IgD-negative memory B cell (primary cell): ENCODE data around the gene PCBP4. TPM values are rescaled to one million over a fixed set of nuclear protein-coding genes. Genes with fewer than 3 reads are reported as not detected.

Experiments used
- H3K27ac Mint-ChIP-seq, 3 donors: one replicate each; pipeline ENCODE4 v1.8.0; 2020 to 2022; ENCODE audit warnings: mild to moderate bottlenecking in 3 of 3, mixed read lengths in 3 of 3, moderate library complexity in 1 of 3
- H3K27me3 Mint-ChIP-seq: one replicate; pipeline ENCODE4 v1.8.0; 2021; ENCODE audit warnings: mixed read lengths
- H3K36me3 Mint-ChIP-seq: one replicate; pipeline ENCODE4 v1.8.0; 2020; ENCODE audit warnings: mild to moderate bottlenecking, mixed read lengths
- H3K4me1 Mint-ChIP-seq, 3 donors: one replicate each; pipeline ENCODE4 v1.8.0; 2020 to 2022; ENCODE audit warnings: mixed read lengths in 3 of 3, mild to moderate bottlenecking in 1 of 3
- H3K4me3 Mint-ChIP-seq, 4 donors: one replicate each; pipeline ENCODE4 v1.8.0; 2020 to 2022; ENCODE audit warnings: mild to moderate bottlenecking in 4 of 4, mixed read lengths in 4 of 4, moderate library complexity in 3 of 4
- H3K9me3 Mint-ChIP-seq, 3 donors: one replicate each; pipeline ENCODE4 v1.8.0; 2020 to 2021; ENCODE audit warnings: mixed read lengths in 3 of 3, mild to moderate bottlenecking in 1 of 3
- polyA plus RNA-seq: library from polyadenylated mRNA; unstranded; fragments of 300-500 nt; fragmentation: Illumina TruSeq; gene quantifications from one replicate; pipeline ENCODE4 v1.2.3, GENCODE V29; 2021

PCBP4 gene
- polyA plus RNA-seq, 1 donor from 2014 or later, result 13.9 TPM

- no peaks in the 10 kb centered on the region for H3K27me3 Mint-ChIP-seq
- no peaks in the 10 kb centered on the region for H3K9me3 Mint-ChIP-seq
- peaks cover 5% of the 10 kb centered on the region for H3K36me3 Mint-ChIP-seq
- no peak overlapping the region for H3K4me3 Mint-ChIP-seq
- peaks cover 4 to 9% (median 6%) of the 10 kb centered on the region in 3 donors for H3K4me1 Mint-ChIP-seq
- H3K27ac Mint-ChIP-seq, result peak overlapping the region in 1 of 3 donors; percentile 42
Measured at GRCh38 chr3:51945926-51946705, 21.1 kb downstream of the PCBP4 start.

DNA sequence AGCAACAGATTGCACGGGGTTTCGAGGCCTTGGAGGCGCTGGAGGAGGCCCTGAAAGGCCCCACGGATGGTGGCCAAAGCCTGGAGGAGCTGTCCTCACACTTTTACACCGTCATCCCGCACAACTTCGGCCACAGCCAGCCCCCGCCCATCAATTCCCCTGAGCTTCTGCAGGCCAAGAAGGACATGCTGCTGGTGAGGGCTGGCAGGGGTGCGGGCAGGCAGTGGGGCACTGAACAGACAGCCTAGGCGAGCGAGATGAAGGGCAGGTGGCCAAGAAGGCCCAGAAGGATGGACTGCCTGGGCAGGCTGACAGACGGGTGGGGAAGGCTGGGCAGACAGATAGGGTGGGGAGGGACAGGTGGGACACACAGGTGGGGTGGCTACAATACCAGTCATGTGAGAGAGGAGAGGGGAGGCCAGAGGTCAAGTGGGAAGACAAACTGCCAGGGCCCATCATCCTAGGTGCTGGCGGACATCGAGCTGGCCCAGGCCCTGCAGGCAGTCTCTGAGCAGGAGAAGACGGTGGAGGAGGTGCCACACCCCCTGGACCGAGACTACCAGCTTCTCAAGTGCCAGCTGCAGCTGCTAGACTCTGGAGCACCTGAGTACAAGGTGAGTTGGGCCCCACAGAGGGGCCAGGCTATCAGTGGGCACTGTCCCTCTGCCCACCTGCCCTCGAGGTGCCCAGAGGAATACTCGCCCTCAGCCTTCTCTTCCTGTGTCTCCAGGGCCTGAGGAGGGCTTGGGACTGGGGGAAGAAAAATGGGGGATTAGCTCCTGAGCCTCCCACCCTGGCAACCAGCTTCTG lies 22.0 kb downstream of the PCBP4 start:
- Mint-ChIP-seq H3K9me3 (no peaks in the 10 kb centered on the region), H3K4me1 (peaks cover 12 to 15% (median 14%) of the 10 kb centered on the region in 3 donors), H3K27me3 (no peaks in the 10 kb centered on the region), H3K27ac (peak overlapping the region in 1 of 3 donors; percentile 42), H3K36me3 (peaks cover 5% of the 10 kb centered on the region), H3K4me3 (no peak overlapping the region)

DNA sequence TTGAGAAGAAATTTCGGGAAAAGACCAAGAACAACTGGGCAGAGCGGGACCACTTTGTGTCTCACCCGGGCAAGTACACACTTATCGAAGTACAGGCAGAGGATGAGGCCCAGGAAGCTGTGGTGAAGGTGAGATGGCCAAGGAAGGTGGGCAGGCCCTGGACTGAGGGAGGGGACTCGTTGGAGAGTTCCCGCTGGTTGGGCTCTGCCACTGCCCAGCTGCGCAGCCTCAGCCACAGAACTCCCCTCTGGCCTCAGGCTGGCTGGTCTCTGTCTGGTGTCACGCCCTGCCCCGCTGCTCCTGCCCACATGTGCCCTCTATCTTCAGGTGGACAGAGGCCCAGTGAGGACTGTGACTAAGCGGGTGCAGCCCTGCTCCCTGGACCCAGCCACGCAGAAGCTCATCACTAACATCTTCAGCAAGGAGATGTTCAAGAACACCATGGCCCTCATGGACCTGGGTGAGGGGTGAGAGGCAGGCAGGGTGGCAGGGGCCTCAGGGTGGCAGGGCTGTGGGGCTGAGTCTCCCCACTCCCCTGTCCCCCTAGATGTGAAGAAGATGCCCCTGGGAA lies 22.7 kb downstream of the PCBP4 start:
- Mint-ChIP-seq H3K27me3 (no peaks in the 10 kb centered on the region), H3K4me1 (peaks cover 15 to 16% (median 15%) of the 10 kb centered on the region in 3 donors), H3K9me3 (no peaks in the 10 kb centered on the region), H3K36me3 (peaks cover 5% of the 10 kb centered on the region), H3K27ac (peak overlapping the region in 1 of 3 donors; percentile 33), H3K4me3 (peak overlapping the region in 2 of 4 donors; percentile 17 to 56)

GRCh38 chr3:51943451-51944391 lies 23.5 kb downstream of the PCBP4 start:
- peak overlapping the region in 1 of 3 donors; percentile 33 for H3K27ac Mint-ChIP-seq
- peaks cover 4% of the 10 kb centered on the region for H3K36me3 Mint-ChIP-seq
- H3K4me3 Mint-ChIP-seq, result peak overlapping the region in 3 of 4 donors; percentile 56 to 97 (median 92)
- peaks cover 15 to 18% (median 18%) of the 10 kb centered on the region in 3 donors for H3K4me1 Mint-ChIP-seq
- H3K27me3 Mint-ChIP-seq, result no peaks in the 10 kb centered on the region
- H3K9me3 Mint-ChIP-seq, result no peaks in the 10 kb centered on the region

DNA sequence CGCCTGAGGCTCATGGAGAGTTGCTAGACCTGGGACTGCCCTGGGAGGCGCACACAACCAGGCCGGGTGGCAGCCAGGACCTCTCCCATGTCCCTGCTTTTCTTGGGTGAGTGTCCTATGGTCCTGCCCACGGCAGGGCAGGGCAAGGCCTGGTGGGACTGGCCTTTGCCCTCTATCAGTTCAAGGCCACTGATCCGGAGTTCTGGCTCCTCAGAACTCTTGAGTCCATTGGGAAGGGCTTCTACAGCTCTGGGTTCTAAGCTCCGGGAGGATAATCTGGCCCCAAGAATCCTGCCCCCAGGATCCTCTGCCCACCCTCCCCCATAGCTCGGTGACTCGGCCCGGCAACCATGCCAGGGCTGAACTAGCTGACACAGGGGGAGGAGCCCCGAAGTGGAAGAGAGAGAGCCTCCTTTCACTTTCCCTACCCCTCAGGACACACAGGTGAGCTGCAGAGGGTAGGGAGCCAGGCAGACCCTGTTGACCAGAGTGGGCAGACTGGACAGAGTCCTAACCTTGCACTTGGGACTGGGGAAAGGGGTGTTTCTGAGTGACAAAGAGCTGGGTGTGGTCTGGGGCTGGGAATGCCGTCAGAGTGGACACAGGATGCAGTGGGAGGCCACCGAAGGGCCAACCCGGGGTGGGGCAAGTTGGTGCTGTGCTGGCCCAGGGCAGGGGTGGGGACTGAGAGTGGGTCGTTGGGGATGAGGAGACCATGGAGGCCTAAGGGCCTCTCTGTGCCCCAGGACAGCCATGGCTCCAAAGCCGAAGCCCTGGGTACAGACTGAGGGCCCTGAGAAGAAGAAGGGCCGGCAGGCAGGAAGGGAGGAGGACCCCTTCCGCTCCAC lies 24.4 kb downstream of the PCBP4 start:
- H3K4me1 Mint-ChIP-seq, result peaks cover 15 to 20% (median 18%) of the 10 kb centered on the region in 3 donors
- H3K27me3 Mint-ChIP-seq, result no peaks in the 10 kb centered on the region
- H3K27ac Mint-ChIP-seq, result peak overlapping the region; percentile 67 to 92 (median 83)
- H3K4me3 Mint-ChIP-seq, result peak overlapping the region; percentile 92 to 97 (median 96)
- no peaks in the 10 kb centered on the region for H3K9me3 Mint-ChIP-seq
- H3K36me3 Mint-ChIP-seq, result peaks cover 2% of the 10 kb centered on the region

DNA sequence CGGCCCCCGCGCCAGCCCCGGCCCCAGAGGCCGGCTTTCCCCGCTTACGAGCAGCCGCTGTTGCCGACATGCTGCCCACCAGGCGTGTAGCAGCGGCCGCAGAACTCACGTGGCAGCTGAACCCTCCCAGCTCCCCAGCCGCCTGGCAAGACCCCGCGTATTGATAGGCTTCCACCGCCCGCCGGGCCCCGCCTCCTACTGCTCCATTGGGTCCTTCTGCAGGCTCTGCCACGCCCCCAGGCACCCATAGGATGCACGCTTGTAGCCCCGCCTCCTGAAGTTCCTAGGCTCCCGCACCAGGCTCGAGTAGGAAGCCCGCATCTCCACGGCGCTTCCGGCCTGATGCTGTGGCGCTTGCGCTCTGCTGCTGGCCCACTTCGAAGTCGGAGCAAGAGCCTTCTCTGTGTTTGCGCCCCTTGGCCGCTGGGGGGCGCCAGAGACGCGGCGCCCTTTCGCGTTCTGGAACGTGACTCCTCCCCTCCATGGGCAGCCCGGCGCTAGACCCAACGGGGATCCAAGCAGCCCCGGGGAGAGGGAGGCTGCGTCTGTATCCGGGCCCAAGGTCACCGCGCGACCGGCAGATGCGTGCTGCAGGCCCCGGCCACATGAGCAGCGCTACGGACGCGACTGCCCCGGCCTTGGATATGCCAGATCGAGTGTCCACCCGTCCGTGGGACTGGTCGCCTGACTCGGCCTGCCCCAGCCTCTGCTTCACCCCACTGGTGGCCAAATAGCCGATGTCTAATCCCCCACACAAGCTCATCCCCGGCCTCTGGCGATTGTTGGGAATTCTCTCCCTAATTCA lies 25.3 kb downstream of the PCBP4 start, which contains the start of the genes PARP3 and RRP9:
Gene PARP3, plus strand, starts transcription at position 566 of the 805 bp plus-strand sequence. CDS start 993 bp downstream, outside the sequence.
Gene RRP9, minus strand, starts transcription at position 107 of the 805 bp plus-strand sequence. Its CDS starts 37 bp downstream, at position 70.
- Mint-ChIP-seq H3K9me3 (no peaks in the 10 kb centered on the region), H3K4me1 (peaks cover 15 to 20% (median 18%) of the 10 kb centered on the region in 3 donors), H3K36me3 (no peaks in the 10 kb centered on the region), H3K27ac (peak within 1 kb of the TSS; percentile 67 to 92 (median 92)), H3K27me3 (no peaks in the 10 kb centered on the region), H3K4me3 (peak within 1 kb of the TSS; percentile 92 to 97 (median 96))

- no peaks in the 10 kb centered on the region for H3K9me3 Mint-ChIP-seq
- H3K4me3 Mint-ChIP-seq, result peak overlapping the region; percentile 92 to 97 (median 96)
- peak overlapping the region in 2 of 3 donors; percentile 67 to 92 for H3K27ac Mint-ChIP-seq
- H3K36me3 Mint-ChIP-seq, result no peaks in the 10 kb centered on the region
- H3K27me3 Mint-ChIP-seq, result no peaks in the 10 kb centered on the region
- peaks cover 15 to 20% (median 18%) of the 10 kb centered on the region in 3 donors for H3K4me1 Mint-ChIP-seq
Measured at GRCh38 chr3:51941463-51941797, 25.8 kb downstream of the PCBP4 start.

DNA sequence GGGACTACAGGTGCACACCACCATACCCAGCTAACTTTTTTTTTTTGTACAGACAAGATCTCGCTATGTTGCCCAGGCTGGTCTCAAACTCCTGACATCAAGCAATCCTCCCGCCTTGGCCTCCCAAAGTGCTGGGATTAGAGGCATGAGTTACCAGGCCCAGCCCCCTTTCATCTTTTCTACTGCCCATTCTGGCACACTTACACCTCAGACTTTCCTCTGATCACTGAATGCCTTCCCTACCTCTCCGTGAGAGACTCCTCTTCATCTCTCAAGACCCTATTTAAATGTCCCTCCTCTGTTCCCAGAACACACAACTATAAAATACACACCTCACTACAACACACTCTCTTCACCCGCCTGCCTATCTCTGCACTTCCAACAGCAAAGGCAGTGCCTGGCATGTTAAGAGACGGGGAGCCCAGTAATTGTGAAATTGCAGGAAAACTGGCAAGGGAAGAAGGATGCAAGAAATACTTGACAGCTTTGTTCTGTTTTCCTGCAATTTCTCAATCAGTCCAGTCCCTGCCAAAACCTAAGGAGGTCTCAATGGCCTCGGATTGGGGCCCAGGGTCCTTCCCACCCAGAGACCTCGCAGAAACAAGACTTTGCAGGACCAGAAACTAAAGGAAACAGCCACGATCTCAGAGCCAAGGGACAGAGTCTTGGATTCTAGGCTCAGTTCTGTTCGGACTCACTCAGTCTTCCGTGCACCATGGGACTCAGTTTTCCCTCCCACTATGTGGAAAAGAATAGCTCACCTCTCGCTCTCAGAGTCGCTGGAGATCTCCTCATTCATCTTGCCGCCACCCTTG lies 26.4 kb downstream of the PCBP4 start:
- Mint-ChIP-seq H3K4me1 (peaks cover 15 to 20% (median 18%) of the 10 kb centered on the region in 3 donors), H3K9me3 (no peaks in the 10 kb centered on the region), H3K36me3 (no peaks in the 10 kb centered on the region), H3K4me3 (peak overlapping the region; percentile 92 to 97 (median 94)), H3K27me3 (no peaks in the 10 kb centered on the region), H3K27ac (peak overlapping the region; percentile 1 to 81 (median 34))

GRCh38 chr3:51938780-51939425 lies 28.4 kb downstream of the PCBP4 start:
- H3K27me3 Mint-ChIP-seq, result no peaks in the 10 kb centered on the region
- no peaks in the 10 kb centered on the region for H3K9me3 Mint-ChIP-seq
- H3K36me3 Mint-ChIP-seq, result peaks cover 2% of the 10 kb centered on the region
- H3K4me3 Mint-ChIP-seq, result peak overlapping the region in 2 of 4 donors; percentile 56 to 97
- H3K4me1 Mint-ChIP-seq, result peaks cover 15 to 20% (median 17%) of the 10 kb centered on the region in 3 donors
- no peak overlapping the region for H3K27ac Mint-ChIP-seq

- Mint-ChIP-seq H3K4me3 (peak overlapping the region in 2 of 4 donors; percentile 58 to 66), H3K27me3 (no peaks in the 10 kb centered on the region), H3K36me3 (peaks cover 2% of the 10 kb centered on the region), H3K27ac (peak overlapping the region in 1 of 3 donors; percentile 47), H3K4me1 (peaks cover 15 to 18% (median 15%) of the 10 kb centered on the region in 3 donors), H3K9me3 (no peaks in the 10 kb centered on the region)
Measured at GRCh38 chr3:51937611-51938450, 29.4 kb downstream of the PCBP4 start.

- Mint-ChIP-seq H3K27ac (peak overlapping the region in 1 of 3 donors; percentile 47), H3K4me1 (peaks cover 12 to 18% (median 15%) of the 10 kb centered on the region in 3 donors), H3K27me3 (no peaks in the 10 kb centered on the region), H3K4me3 (no peak overlapping the region), H3K9me3 (no peaks in the 10 kb centered on the region), H3K36me3 (peaks cover 2% of the 10 kb centered on the region)
Measured at GRCh38 chr3:51937014-51937413, 30.2 kb downstream of the PCBP4 start.
